ENCODE results near the gene GRHL3.
A peak's percentile ranks its signal among the peaks of the same experiment; 100 is the strongest.

GRHL3 gene

DNA sequence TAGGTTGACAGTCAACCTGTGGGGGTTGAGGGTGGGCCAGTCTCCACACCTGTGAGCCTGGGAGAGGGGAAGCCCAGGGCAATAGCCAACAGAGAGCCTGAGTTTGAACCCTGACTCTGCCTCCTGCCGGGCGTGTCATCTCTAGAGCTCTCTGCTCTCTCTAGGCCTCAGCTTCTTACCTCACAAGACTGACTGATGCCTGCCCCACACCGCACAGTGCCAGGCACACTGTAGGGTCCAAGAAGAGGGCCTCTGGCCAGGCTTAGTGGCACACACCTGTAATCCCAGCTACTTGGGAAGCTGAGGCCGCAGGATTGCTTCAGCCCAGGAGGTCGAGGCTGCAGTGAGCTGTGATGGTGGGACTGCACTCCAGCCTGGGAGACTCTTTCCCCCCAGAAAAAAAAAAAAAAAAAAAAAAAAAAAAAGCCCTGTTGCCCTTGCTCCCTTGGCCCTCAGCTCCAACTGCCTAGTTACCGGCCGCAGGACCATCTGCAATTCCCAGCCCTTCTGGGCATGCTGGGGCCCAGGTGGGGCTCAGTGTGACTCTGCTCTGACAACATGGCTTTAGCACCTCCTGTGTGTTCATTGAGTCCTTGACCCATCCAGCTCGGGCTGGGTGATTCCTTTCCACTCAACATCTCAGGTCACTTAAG, 25.1 kb downstream of the GRHL3 start:
- DNase-seq, result no peak

- no peak for DNase-seq
These were observed 26.2 kb downstream of the GRHL3 start for GRCh38 chr1:24345334-24345733.

DNA sequence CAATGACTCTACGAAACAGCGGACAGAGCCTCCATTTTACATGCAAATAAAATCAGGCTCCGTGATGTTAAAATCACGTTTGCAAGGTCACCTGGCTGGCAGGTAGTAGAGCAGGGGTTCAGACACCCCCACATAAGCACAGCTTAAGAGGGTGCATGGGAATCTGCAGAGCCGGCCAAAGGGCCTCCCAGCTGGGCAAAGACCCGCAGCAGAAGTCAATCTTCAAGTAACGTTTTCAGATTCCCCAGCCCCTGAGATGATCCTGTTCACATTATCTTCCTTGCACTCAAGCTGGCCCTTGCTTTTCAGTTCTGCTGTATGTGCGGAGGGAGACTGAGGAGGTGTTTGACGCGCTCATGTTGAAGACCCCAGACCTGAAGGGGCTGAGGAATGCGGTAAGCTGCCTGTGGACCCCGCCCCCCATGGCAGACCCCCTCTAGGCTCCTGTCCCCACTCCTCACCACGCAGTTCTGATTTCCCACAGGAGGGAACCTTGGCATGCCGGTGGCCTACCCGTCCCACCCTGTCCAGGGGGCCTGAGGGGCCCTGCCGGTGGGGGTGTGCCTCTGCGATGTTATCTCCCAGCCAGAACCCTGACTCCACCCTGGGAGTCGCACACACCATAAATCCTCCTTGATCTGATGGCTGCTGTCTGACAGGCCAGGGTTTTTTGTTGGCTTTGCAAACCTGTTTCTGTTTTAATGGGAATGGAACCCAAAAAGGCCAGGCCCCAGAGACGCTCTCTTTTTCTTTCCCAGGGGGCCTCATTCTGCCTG, 28.2 kb downstream of the GRHL3 start:
- DNase-seq, result no peak

GRCh38 chr1:24348196-24348595, 29.0 kb downstream of the GRHL3 start:
- DNase-seq, result no peak

GRCh38 chr1:24349891-24350290, 30.7 kb downstream of the GRHL3 start:
- DNase-seq, result peak; percentile 6

DNA sequence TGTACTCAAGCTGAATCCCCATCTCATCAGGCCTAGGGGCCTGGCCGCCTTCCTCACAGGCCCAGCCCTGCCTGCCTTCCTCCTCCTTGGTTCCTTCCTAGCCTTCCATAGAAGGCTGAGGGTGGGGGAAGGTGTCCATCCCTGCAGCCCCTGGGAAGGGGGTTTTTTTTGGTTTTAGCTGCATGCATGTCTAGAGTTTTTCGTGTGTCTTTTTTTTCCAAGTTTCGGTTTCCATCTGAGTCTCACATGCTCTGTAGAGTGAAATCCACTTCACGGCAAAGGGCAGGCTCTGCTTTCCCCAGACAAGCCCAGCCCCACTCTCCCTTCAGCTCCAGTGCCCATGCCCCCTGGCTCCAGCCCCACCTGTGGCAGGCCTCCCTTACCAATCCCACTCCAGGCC, 32.1 kb downstream of the GRHL3 start:
- peak; percentile 22 for DNase-seq

GRCh38 chr1:24351918-24352627, 32.9 kb downstream of the GRHL3 start:
- DNase-seq, result no peak

GRCh38 chr1:24353292-24353891, 34.2 kb downstream of the GRHL3 start:
- no peak for DNase-seq

DNA sequence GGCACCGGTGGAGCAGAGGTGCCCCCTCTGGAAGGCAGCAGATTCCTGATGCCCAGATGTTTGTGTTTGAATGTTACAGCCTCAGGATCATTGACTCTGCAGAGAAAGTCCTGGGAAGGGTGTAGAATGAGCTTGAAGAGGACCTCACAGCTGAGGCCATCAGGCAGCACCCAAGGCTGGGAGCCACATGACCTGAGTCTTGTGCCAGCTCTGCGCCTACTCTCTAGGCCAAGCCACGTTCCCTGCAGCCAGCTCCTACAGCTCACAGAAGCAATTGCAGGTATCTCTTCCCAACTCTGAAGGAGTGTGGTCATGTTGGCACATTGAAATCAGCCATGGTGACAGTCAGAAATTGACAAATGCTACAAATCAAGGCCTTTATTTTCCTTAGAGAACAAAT, 36.3 kb downstream of the GRHL3 start:
- DNase-seq, result no peak

DNA sequence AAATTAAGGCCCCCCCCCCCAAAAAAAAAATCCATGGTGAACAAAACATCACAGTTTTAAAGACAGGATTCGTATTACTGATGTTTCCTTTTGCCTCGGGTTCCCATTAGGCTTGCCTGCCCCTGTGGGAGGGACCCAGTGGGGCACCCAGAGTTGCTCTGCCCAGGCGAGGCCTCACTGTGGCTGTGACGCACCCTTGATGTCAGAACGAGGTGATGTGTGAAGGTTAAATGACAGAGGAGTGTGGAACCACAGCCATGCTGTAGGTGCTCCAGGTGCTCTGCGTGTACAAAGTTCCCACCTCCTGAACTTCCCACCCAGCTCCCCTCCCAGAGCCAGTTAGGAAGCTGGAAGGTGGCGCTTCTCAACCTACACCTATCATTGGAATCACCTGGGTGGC, 37.9 kb downstream of the GRHL3 start:
- DNase-seq, result no peak

DNA sequence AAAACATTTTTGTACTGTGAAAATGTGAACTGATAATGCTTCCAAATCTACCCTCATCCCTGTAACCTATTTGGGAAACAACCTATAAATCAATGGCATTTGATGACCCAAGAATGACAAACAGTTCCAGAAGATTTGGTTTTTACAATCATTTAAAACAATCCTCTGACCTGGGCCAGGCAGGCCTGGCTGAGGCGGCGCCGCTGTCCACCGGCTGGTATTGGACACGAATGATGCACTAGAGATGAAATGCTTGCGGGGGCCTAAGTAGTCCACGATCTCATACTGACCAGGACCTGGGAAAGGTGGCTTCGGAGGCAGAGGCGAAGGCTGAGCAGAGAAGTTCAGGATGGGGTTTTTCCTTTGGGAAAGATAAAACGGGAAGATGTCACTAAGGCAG, 41.5 kb downstream of the GRHL3 start:
- DNase-seq, result no peak

- DNase-seq, result no peak
These were observed 42.7 kb downstream of the GRHL3 start for GRCh38 chr1:24361811-24362210.

- no peak for DNase-seq
These were observed 43.2 kb downstream of the GRHL3 start for GRCh38 chr1:24362396-24362795.

DNA sequence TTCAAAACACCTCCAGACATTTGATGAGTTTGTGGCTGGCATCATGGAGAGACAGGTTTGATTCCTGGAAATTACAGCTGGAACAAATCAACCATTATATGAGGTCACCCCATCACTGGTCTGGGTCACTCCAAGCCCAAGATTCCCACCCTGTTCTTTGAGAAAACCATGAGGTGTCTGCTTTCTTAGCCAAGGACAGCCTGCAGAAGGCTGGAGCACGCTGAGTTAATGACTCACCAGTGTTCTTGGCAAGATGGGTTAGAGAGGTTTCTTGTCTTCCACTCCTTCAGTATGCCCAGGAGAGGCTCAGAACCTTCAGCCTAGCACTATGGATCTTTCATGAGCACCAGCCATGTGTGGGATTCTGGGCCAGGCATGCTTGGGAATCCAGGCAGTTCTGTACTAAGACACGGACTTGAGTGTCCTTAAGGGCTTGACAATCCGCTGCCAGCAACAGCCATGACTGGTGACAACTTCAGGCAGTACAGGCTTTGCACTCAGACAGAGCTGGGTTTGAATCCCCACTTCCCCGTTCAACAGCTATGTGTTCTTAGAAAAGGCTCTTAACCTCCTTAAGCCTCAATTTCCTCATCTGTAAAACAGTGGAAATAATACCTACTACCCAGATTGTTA, 43.9 kb downstream of the GRHL3 start:
- peak; percentile 7 for DNase-seq

DNA sequence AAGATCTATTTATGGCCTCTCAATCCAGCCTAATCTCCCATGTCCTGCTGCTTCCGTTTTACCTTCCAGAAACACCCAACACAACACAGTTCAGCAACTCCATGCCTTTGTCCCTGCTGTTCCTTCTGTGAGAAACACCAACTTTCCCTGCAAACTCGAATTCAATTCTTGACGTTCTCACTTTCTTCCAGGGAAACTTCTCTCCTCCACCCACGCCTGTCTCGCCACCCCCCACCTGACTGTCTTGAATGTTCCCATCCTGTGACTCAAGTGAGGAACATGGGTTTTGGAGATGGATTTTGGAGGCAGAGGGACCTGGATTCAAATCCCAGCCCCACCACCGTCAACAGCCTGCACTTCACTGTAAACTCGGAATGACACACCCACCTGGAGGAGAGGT, 44.8 kb downstream of the GRHL3 start:
- DNase-seq, result no peak

GRCh38 chr1:24364605-24364974, 45.4 kb downstream of the GRHL3 start:
- DNase-seq, result no peak

DNA sequence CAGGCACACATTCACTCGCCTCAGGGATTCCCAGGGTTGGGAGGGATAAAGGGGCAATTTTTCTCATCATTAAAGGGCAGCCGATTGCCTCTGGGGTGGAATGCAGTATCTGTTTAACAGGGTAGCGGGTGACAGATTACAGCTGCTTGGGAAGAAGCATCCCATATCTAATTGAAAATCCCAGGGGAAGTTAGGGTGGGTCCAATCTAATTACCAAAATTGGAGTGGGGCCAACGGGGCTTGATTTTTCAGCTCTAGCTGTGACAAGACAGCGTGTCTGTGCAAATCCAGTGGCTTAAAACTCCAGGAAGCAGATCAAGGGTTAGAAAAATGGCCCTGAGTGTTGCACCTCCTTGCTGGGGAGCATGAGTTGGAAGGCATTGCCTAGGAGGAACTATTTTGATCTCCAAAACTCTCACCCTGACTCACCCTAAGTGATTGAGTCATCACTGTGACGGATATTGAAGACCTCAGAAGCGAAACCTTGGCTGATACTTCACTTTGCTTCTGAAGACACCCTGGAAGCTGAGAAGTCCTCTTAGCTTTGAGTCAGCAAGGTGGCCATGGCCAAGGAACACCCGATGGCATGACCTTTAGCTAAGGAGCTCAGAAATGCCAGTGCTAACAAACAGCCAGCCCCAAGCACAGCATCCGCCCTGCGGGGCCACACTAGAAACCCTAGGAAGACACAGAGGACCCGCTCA, 46.0 kb downstream of the GRHL3 start:
- DNase-seq, result peak; percentile 94

DNA sequence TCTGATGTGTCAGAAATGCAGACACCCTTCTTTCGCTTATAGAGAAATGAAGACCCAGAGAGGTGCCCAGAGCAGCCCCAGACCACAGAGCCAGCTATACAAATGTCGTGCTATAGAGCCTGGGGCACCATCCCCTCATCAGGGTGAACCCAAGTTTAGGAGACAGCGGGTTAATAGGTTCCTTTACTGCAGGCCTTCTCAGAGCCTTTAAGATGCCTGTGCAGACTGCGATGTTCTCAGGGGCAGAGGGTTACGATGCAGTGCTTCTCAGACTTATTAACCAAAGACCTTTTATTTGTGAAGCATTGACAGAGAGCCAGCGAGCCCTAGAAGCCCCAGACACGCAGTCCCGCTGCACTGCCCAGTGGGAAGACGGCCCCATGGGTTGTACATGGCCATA, 47.5 kb downstream of the GRHL3 start:
- no peak for DNase-seq

DNA sequence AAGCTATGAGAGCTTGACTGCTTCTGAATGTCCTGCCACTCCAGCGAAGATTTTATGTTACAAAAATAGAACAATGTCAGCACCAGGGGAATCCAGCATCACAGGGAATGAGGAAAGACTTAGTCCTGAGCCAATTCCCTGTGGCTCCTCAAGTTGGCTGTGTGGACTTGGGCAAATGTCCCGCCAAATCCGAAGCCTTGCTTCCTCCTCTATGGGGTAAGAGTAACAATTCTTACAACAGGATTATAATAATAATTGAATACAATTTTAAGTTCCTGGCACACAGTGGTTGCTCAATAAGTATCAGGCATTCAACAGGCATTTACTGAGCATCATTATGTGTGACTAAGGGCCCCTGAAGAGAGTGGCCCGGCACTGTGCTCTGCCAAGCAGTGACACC, 50.0 kb downstream of the GRHL3 start:
- DNase-seq, result no peak

DNA sequence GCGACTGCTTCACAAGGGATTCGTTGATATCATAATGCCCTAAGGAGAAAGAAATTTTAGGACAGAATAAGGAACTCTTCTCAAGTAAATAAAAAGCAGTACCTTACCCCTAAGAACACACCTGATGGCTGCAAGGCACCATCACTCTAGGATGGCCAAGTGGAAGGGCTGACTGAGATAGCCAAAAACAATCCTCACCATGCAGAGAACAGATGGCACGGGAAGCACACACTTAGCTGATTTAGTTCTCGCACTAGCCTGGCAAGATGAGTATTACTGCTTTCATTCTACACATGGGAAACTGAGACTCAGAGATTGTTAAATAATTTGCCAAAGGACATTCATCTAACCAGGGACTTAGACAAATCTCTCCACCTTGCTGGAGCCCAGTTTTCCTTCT, 50.6 kb downstream of the GRHL3 start:
- DNase-seq, result no peak

DNA sequence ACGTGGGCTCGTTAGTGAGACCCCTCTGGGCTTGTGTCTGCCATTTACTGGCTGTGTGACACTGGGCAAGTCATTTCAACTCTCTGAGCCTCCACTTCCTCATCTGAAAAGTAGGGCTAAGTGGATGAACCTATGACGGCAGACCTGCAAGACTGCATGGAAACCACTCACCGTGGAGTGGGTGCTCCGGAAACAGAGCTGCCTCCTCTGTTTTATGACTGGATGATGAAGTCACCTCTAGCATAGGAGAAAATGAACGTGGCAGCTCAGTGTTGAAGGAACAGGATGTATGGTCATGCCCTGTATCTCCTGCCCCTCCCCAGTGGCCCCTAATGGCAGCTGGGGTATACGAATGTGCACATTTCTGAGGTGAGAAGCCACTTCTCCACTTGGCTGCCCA, 53.9 kb downstream of the GRHL3 start:
- peak; percentile 10 for DNase-seq

GRCh38 chr1:24373710-24374109, 54.6 kb downstream of the GRHL3 start:
- no peak for DNase-seq

All from inflammatory macrophage treated with lipopolysaccharide for 4 hours (primary cell).